Measurements from ENCODE around the gene LRRC49. TPM values are rescaled to one million over a fixed set of nuclear protein-coding genes. Genes with fewer than 3 reads are reported as not detected.
A peak's percentile ranks its signal among the peaks of the same experiment; 100 is the strongest.

LRRC49 gene
- total RNA-seq, 6 donors from 2014 or later: 3.0 to 26.7 (median 9.2) TPM

DNA sequence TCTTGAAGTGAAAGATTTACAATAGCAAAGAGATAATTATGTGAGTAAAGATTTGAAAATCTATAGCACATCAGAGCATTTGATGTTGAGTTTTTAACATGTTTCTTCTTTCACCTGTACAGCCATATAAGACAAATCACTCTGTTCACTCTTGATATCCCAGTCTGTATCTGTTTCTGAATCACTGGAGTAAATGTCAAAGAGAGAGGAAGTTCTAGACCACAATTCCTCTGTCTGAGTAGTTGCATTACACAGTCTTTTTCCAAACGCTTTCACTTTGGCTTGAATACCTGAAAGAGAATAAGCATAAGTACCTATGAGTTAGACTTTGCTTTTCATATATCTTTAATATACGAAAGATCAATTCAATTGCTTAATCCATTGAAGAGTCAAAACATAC lies 10.3 kb upstream of the LRRC49 start:
- WGBS, 2 donors: 76 to 82% methylated on average over 2 of the region's 2 CpGs
- H3K36me3 ChIP-seq: no peaks in the 10 kb centered on the region
- no peak for DNase-seq
- no peaks in the 10 kb centered on the region for H3K27me3 ChIP-seq
- H3K9me3 ChIP-seq: no peaks in the 10 kb centered on the region
- H3K4me1 ChIP-seq: no peaks in the 10 kb centered on the region
- no peak overlapping the region for H3K27ac ChIP-seq
- TF ChIP-seq, protein P1, sequence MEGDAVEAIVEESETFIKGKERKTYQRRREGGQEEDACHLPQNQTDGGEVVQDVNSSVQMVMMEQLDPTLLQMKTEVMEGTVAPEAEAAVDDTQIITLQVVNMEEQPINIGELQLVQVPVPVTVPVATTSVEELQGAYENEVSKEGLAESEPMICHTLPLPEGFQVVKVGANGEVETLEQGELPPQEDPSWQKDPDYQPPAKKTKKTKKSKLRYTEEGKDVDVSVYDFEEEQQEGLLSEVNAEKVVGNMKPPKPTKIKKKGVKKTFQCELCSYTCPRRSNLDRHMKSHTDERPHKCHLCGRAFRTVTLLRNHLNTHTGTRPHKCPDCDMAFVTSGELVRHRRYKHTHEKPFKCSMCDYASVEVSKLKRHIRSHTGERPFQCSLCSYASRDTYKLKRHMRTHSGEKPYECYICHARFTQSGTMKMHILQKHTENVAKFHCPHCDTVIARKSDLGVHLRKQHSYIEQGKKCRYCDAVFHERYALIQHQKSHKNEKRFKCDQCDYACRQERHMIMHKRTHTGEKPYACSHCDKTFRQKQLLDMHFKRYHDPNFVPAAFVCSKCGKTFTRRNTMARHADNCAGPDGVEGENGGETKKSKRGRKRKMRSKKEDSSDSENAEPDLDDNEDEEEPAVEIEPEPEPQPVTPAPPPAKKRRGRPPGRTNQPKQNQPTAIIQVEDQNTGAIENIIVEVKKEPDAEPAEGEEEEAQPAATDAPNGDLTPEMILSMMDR (IDR thresholded peaks at IDR 0.05): no peak
- no peak for TF ChIP-seq POLR2AphosphoS5 (IDR thresholded peaks at IDR 0.05)
- no peak for TF ChIP-seq EP300 (IDR thresholded peaks at IDR 0.05)
- TF ChIP-seq POLR2A (IDR thresholded peaks at IDR 0.05): no peak
- no peak for ATAC-seq (ENCODE audit: low FRiP score in 2 of 2)
- no peak overlapping the region for H3K4me3 ChIP-seq

DNA sequence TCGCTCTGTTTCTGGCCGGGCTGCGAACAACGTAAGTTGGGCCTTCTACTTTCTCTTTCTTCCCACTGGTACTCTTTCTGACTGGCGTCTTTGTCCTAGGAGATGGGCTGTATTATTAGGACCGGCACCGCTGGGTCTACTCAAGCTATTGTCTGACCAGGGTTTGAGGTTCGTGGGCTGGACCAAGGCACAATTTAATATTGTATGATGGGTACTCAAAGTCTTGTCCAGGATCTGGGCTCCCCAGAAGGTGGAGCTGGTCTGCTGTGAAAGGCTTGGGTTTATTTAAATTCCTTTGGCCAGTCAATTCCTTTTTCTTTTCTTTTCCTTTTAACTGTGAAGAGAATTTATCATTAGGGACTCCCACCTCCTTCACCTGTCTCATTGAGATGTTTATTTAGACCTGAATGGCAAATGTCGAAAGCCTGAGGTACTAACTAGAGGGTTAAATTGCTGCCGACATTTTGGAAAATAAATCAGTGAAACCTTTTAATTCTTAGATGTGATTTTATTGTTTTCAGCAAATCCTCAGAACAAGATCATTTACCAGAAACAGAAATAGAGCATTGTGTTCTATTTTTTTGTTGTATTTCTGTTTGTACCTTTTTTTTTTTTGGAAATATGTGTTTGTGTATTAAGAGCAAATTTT lies 410 bp downstream of the LRRC49 start:
- TF ChIP-seq, protein P1 (IDR thresholded peaks at IDR 0.05): peak in 1 of 6 experiments; percentile 25
- TF ChIP-seq EP300 (IDR thresholded peaks at IDR 0.05) (no peak), POLR2AphosphoS5 (IDR thresholded peaks at IDR 0.05) (no peak), POLR2A (IDR thresholded peaks at IDR 0.05) (no peak)
- no peaks in the 10 kb centered on the region for H3K9me3 ChIP-seq
- peak overlapping the region; percentile 66 to 88 (median 75) for H3K4me3 ChIP-seq
- peak in 1 of 2 donors; percentile 24 for DNase-seq
- no peaks in the 10 kb centered on the region for H3K27me3 ChIP-seq
- ATAC-seq (ENCODE audit: low FRiP score in 2 of 2): peak; percentile 61 to 62
- peaks cover 0 to 4% (median 0%) of the 10 kb centered on the region in 4 donors for H3K36me3 ChIP-seq
- peaks cover 6 to 13% (median 11%) of the 10 kb centered on the region in 4 donors for H3K4me1 ChIP-seq
- 4 to 5% methylated on average over 9 to 10 of the region's 10 CpGs for WGBS, 2 donors
- H3K27ac ChIP-seq: peak overlapping the region; percentile 70 to 79 (median 76)

DNA sequence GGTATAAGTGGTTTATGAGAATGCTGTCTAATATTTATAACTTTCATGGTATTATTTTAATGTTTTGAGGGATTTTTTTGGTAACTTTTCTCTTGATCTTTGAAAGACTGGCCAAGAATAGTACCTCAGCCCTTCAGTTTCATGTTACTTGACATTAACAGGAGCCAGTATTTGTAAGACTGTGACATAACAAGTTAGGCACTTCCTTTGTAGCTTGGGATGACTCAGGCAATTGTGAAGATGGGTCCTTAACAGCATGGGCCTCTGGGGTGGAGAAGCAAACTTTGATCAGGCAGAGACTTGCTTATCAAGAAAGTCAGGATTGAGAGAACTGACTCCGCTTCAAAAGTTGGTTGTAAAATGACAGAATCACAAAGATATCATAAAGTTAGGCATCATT lies 9.5 kb downstream of the LRRC49 start:
- Histone ChIP-seq H3K27ac (peak overlapping the region in 1 of 4 donors; percentile 6), H3K27me3 (no peaks in the 10 kb centered on the region), H3K4me3 (no peak overlapping the region), H3K4me1 (peaks cover 0 to 5% (median 0%) of the 10 kb centered on the region in 4 donors), H3K9me3 (peaks cover 0 to 2% (median 0%) of the 10 kb centered on the region in 4 donors), H3K36me3 (peaks cover 0 to 26% (median 2%) of the 10 kb centered on the region in 4 donors)
- 85 to 96% methylated on average over 1 of the region's 1 CpG for WGBS, 2 donors
- no peak for DNase-seq
- TF ChIP-seq, protein P1 (IDR thresholded peaks at IDR 0.05): no peak
- TF ChIP-seq EP300 (IDR thresholded peaks at IDR 0.05) (no peak), POLR2A (IDR thresholded peaks at IDR 0.05) (no peak), POLR2AphosphoS5 (IDR thresholded peaks at IDR 0.05) (no peak)
- no peak for ATAC-seq (ENCODE audit: low FRiP score in 2 of 2)

DNA sequence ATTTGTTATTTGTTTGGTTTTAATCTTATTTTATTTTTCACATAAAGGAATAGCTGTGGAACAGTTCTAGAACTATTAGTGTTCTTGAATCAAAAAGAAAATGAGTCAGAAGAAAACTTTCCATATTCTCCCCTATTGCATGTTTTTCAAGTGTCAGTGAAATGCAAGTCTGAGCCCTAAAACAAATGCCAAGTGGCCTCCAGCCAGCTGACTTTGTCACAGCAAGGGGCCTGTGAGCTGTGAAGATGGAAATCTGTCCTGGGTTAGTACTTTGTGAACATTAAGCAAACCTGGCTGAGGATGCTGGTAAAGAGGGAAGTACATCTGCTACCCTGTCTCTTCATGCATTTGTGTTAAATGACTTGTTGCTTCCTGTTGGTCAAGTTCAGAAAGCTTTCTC lies 14.2 kb downstream of the LRRC49 start:
- DNase-seq (no peak), ATAC-seq (ENCODE audit: low FRiP score in 2 of 2) (no peak)
- Histone ChIP-seq H3K9me3 (peaks cover 6 to 16% (median 10%) of the 10 kb centered on the region in 4 donors), H3K27ac (no peak overlapping the region), H3K27me3 (no peaks in the 10 kb centered on the region), H3K36me3 (peaks cover 0 to 32% (median 5%) of the 10 kb centered on the region in 4 donors), H3K4me1 (peaks cover 0 to 4% (median 0%) of the 10 kb centered on the region in 4 donors), H3K4me3 (no peak overlapping the region)
- TF ChIP-seq EP300 (IDR thresholded peaks at IDR 0.05) (no peak), POLR2AphosphoS5 (IDR thresholded peaks at IDR 0.05) (no peak), POLR2A (IDR thresholded peaks at IDR 0.05) (no peak)
- TF ChIP-seq, protein P1 (IDR thresholded peaks at IDR 0.05): no peak

Data from upper lobe of left lung (tissue), 6 donors.